ENCODE measurements around the gene OAF. TPM values are rescaled to one million over a fixed set of nuclear protein-coding genes. Genes with fewer than 3 reads are reported as not detected.
A peak's percentile ranks its signal among the peaks of the same experiment; 100 is the strongest.

Gene OAF
- total RNA-seq, 2 donors from 2014 or later = 1.7 to 3.6 TPM

DNA sequence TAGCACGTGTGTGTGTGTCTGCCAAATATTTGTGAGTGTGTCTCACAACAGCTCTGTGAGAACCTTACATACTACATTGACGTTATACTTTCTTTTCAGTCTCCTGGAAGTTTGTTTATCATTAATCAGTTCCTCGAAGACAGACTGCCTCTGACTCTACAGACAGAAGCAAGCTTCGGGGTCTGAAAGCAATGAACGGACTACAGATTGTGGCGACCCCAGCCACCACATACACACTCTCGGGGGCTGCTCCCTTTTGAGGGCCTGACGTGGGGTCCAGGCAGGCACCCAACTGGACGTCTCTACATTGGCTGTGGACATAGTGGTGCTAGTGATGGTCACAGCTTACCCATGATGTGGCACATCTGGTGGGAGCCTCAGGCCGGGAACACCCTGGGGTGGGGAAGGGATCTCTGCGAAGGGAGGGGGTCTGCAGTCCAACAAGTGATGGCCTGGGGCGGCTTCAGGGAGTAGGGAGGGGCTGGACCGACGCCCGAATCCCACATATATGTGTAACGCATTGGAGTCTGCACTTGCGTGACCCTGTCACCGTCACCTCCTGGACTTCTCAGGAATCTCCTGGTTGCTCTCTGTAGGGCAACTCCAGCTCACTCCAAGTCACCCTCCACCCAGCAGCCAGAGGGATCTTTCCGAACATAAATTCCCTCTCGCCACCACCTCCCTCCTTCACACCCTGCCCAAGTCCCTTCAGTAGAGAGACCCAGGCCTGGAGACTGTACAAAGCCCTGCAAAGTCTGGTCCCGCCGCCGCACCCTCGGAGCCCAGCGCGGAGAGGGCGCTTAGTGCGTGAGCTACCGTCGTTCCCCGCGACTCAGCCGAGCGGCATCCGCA is 42.5 kb upstream of the OAF start:
- TF ChIP-seq, protein P1, sequence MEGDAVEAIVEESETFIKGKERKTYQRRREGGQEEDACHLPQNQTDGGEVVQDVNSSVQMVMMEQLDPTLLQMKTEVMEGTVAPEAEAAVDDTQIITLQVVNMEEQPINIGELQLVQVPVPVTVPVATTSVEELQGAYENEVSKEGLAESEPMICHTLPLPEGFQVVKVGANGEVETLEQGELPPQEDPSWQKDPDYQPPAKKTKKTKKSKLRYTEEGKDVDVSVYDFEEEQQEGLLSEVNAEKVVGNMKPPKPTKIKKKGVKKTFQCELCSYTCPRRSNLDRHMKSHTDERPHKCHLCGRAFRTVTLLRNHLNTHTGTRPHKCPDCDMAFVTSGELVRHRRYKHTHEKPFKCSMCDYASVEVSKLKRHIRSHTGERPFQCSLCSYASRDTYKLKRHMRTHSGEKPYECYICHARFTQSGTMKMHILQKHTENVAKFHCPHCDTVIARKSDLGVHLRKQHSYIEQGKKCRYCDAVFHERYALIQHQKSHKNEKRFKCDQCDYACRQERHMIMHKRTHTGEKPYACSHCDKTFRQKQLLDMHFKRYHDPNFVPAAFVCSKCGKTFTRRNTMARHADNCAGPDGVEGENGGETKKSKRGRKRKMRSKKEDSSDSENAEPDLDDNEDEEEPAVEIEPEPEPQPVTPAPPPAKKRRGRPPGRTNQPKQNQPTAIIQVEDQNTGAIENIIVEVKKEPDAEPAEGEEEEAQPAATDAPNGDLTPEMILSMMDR (conservative IDR thresholded peaks at IDR 0.05) = no peak
- H3K9me3 ChIP-seq (ENCODE audit: control insufficient read depth, low read length) = no peaks in the 10 kb centered on the region
- peak overlapping the region; percentile 81 for H3K4me3 ChIP-seq (ENCODE audit: low read length)
- WGBS, 2 experiments (ENCODE audit: insufficient coverage in 1 of 2, insufficient read length in 1 of 2) = 50 to 52% methylated on average over 24 to 35 of the region's 35 CpGs
- Mint-ChIP-seq H3K4me1 (peaks cover 4% of the 10 kb centered on the region), H3K36me3 (ENCODE audit: low read depth) (no peaks in the 10 kb centered on the region), H3K4me3 (peak overlapping the region; percentile 61), H3K27me3 (ENCODE audit: insufficient read depth) (peaks cover 88% of the 10 kb centered on the region), H3K9me3 (no peaks in the 10 kb centered on the region), H3K27ac (no peak overlapping the region)
- no peaks in the 10 kb centered on the region for H3K36me3 ChIP-seq (ENCODE audit: control insufficient read depth, insufficient read depth, low read length)
- peak overlapping the region; percentile 20 for H3K9ac ChIP-seq (ENCODE audit: extremely low read depth, low read length, poor library complexity, severe bottlenecking)
- peaks cover 88% of the 10 kb centered on the region for H3K27me3 ChIP-seq (ENCODE audit: control insufficient read depth, insufficient read depth, low read length, poor library complexity, severe bottlenecking)
- H3K27ac ChIP-seq (ENCODE audit: low read depth, low read length) = no peak overlapping the region
- DNase-seq = no peak
- H3K4me1 ChIP-seq (ENCODE audit: control insufficient read depth, insufficient read depth, low read length) = no peaks in the 10 kb centered on the region

DNA sequence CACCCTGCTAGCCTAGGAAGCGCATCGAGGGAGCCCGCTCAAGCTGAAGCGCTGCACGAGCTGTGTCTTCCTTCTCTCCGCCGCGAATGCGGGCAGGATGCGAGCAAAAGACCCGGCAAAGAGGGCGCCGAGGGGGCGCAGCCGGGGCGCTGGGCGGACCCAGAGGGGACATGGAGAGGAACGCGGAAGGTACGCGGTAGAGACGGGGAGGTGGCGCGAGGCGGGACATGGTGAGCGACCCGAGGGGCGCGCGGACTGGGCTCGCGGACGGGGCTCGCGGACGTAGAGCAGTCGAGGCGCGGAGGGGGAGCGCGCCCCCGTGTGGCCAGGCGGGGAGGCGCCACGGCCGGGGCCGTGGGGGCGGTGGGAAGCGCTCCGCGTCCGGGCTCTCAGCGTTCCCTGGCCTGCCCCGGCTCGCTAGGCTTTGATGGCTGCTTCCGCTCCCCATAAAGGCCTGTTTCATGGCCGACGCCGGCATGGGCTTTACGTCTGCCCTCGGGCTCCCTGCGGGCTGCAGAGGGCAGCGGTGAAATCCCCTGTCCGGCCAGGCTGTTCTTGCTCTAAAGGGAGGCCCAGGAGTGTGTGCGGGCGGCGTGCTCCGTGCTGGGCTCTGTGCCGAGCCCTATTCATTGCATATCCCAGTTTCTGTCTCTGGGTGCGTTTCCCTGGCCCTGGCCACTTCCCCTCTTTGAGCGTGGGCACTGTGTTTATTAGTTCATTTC is 41.7 kb upstream of the OAF start:
- Mint-ChIP-seq H3K9me3 (no peaks in the 10 kb centered on the region), H3K36me3 (ENCODE audit: low read depth) (no peaks in the 10 kb centered on the region), H3K4me3 (peak overlapping the region; percentile 61), H3K4me1 (peaks cover 4% of the 10 kb centered on the region), H3K27ac (no peak overlapping the region), H3K27me3 (ENCODE audit: insufficient read depth) (peaks cover 92% of the 10 kb centered on the region)
- Histone ChIP-seq H3K36me3 (ENCODE audit: control insufficient read depth, insufficient read depth, low read length) (no peaks in the 10 kb centered on the region), H3K27ac (ENCODE audit: low read depth, low read length) (no peak overlapping the region), H3K4me1 (ENCODE audit: control insufficient read depth, insufficient read depth, low read length) (no peaks in the 10 kb centered on the region), H3K9ac (ENCODE audit: extremely low read depth, low read length, poor library complexity, severe bottlenecking) (peak overlapping the region; percentile 20), H3K9me3 (ENCODE audit: control insufficient read depth, low read length) (no peaks in the 10 kb centered on the region), H3K4me3 (ENCODE audit: low read length) (peak overlapping the region; percentile 81), H3K27me3 (ENCODE audit: control insufficient read depth, insufficient read depth, low read length, poor library complexity, severe bottlenecking) (peaks cover 95% of the 10 kb centered on the region)
- WGBS, 2 experiments (ENCODE audit: insufficient coverage in 1 of 2, insufficient read length in 1 of 2) = 7 to 29% methylated on average over 18 to 71 of the region's 71 CpGs
- TF ChIP-seq, protein P1 (conservative IDR thresholded peaks at IDR 0.05) = peak; percentile 100
- DNase-seq = peak; percentile 95

DNA sequence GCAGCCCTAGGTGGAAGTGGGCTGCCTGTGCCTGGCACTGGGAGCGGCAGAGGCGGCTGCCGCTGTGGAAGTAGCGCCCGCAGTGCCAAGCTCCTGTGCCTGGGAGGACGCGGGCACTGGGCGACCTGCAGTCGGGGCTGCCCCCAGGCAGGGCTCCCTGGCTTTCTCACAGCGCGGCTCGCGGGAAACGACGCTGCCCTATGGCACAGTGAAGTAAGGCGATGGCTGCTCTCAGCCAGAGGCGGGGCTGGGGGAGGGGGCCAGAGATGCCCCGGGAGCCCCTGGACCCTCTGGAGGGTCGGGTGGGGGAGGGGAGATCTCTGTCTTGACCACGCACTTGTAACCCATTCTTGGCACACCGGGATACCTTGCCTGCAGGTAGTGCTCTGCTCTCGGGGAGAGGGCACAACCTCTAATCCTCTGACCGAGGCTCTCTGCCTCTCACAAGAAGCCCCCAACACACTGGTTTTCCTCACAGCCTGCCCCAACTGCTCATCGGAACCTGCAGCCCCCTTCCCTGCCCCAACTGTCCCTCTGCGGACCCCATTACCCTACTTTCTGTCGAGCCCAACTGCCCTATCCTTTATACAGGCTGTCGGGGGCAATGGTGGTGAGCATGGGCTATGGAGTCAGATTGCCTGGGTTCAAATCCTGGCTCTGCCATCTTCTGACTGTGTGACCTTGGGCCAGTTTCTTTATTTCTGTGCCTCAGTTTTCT is 40.7 kb upstream of the OAF start:
- H3K4me3 Mint-ChIP-seq = no peak overlapping the region
- no peak overlapping the region for H3K9ac ChIP-seq (ENCODE audit: extremely low read depth, low read length, poor library complexity, severe bottlenecking)
- TF ChIP-seq, protein P1 (conservative IDR thresholded peaks at IDR 0.05) = no peak

More for the DNA sequence above, 40.7 kb upstream of the OAF start:
- no peak overlapping the region for H3K27ac ChIP-seq (ENCODE audit: low read depth, low read length)
- Mint-ChIP-seq H3K27me3 (ENCODE audit: insufficient read depth) (peaks cover 91% of the 10 kb centered on the region), H3K4me1 (peaks cover 4% of the 10 kb centered on the region), H3K9me3 (no peaks in the 10 kb centered on the region), H3K36me3 (ENCODE audit: low read depth) (no peaks in the 10 kb centered on the region), H3K27ac (no peak overlapping the region)
- no peak overlapping the region for H3K4me3 ChIP-seq (ENCODE audit: low read length)
- no peaks in the 10 kb centered on the region for H3K4me1 ChIP-seq (ENCODE audit: control insufficient read depth, insufficient read depth, low read length)
- H3K36me3 ChIP-seq (ENCODE audit: control insufficient read depth, insufficient read depth, low read length) = no peaks in the 10 kb centered on the region
- H3K27me3 ChIP-seq (ENCODE audit: control insufficient read depth, insufficient read depth, low read length, poor library complexity, severe bottlenecking) = peaks cover 97% of the 10 kb centered on the region
- DNase-seq = peak; percentile 49
- no peaks in the 10 kb centered on the region for H3K9me3 ChIP-seq (ENCODE audit: control insufficient read depth, low read length)
- 91% methylated on average over 13 to 27 of the region's 27 CpGs for WGBS, 2 experiments (ENCODE audit: insufficient coverage in 1 of 2, insufficient read length in 1 of 2)
